Loucy (cell line): Measurements from ENCODE around the gene GGCX.

Experiments
- EZH2phosphoT487 ChIP-seq: fragments of 200-600 bp; IDR thresholded peaks from 2 replicates; pipeline ENCODE4 v1.6.1; 2018; ENCODE audit warnings: antibody characterized with exemption, mild to moderate bottlenecking, moderate library complexity, borderline replicate concordance
- TF ChIP-seq, protein P1 (sequence below): fragments of 200-600 bp; sonication (generic); conservative IDR thresholded peaks from 2 replicates; pipeline ENCODE4 v1.5.1; 2014; ENCODE audit warnings: mild to moderate bottlenecking, antibody characterized with exemption, low read length

DNA sequence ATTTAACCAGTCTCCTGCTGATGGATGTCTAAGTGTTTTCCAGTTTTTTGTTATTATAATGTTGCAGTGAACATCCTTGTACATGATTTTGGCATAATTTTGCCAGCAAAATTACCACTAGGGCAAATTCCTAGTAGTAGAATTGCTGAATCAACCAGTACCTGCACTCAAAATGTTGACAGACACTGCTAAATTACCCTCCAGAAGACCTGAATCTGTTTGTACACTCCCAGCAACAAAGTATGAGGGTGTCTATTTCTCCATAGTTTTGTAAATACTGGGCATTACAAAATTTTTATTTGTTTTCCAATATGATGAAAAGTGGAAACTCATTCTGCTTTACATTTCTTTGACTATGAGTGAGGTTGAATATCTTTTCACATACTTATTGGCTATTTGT is 33.5 kb downstream of the GGCX start:
- TF ChIP-seq, protein P1, sequence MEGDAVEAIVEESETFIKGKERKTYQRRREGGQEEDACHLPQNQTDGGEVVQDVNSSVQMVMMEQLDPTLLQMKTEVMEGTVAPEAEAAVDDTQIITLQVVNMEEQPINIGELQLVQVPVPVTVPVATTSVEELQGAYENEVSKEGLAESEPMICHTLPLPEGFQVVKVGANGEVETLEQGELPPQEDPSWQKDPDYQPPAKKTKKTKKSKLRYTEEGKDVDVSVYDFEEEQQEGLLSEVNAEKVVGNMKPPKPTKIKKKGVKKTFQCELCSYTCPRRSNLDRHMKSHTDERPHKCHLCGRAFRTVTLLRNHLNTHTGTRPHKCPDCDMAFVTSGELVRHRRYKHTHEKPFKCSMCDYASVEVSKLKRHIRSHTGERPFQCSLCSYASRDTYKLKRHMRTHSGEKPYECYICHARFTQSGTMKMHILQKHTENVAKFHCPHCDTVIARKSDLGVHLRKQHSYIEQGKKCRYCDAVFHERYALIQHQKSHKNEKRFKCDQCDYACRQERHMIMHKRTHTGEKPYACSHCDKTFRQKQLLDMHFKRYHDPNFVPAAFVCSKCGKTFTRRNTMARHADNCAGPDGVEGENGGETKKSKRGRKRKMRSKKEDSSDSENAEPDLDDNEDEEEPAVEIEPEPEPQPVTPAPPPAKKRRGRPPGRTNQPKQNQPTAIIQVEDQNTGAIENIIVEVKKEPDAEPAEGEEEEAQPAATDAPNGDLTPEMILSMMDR, result no peak
- no peak for TF ChIP-seq EZH2phosphoT487
